GM21786 (cell line): ENCODE measurements around the gene MYO10.
"Not testable (repeated sequence)": the region's sequence is repeated elsewhere in the genome, so short reads cannot be mapped to it uniquely, and the experiment has no call there.

Experiments used
- ATAC-seq: cut with Tn5 transposase; IDR thresholded peaks from one replicate; pipeline ENCODE4 v1.9.1; 2021; ENCODE audit not compliant: unreplicated experiment

The MYO10 gene

GRCh38 chr5:16865151-16865550, 70.9 kb downstream of the MYO10 start:
- ATAC-seq = no peak

GRCh38 chr5:16864631-16865131, 71.4 kb downstream of the MYO10 start:
- no peak for ATAC-seq

GRCh38 chr5:16863469-16863946, 72.6 kb downstream of the MYO10 start:
- no peak for ATAC-seq

DNA sequence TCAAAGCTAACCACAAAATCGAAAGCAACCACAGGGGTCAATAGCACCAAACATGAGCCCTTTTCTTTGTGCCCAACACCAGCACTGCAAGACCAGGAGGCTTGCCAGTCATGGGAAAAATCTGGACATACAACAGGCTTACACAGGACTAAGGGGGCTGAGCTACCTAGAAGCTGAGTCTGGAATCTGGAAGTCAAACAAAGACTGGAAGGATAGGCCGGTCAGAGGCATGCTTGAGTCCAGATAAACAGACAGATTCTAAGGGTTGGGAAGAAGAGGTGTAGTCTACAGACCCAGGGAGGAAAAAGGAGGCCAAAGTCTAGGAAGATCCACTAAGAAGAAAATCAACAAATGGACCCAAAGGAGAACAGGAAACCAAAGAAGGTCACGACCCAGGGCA, 73.3 kb downstream of the MYO10 start:
- no peak for ATAC-seq

DNA sequence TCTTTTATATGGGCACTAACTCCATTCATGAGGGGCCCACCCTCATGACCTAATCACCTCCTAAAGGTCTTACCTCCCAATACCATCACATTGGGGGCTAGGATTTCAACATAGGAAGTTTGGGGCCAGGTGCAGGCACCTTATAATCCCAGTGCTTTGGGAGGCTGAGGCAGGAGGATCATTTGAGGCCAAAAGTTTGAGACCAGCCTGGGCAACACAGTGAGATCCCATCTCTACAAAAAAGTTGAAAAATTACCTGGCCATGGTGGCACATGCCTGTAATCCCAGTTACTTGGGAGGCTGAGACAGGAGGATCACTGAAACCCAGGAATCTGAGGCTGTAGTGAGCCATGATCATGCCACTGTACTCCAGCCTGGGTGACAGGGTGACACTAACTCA, 76.7 kb downstream of the MYO10 start:
- ATAC-seq = no peak

GRCh38 chr5:16858151-16858550, 77.9 kb downstream of the MYO10 start:
- no peak for ATAC-seq

DNA sequence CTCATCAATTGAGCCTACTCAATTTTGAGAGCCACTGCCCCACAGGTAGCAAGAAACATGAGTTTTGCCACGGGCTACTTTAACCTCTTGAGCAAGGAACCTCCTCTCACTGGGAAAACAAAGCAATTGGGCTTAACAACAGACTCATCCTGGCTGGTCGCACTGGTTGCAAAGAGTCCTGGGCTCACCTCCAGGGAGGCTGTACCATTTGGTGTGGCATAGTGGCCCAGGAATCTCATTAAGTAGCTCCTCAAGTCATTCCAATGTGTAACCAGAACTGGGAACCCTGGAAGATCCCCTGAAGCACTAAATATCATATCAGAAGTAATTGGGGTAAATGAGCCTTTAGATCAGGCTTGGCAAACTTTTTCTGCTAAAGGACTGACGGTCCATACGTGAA, 78.5 kb downstream of the MYO10 start:
- ATAC-seq = no peak

DNA sequence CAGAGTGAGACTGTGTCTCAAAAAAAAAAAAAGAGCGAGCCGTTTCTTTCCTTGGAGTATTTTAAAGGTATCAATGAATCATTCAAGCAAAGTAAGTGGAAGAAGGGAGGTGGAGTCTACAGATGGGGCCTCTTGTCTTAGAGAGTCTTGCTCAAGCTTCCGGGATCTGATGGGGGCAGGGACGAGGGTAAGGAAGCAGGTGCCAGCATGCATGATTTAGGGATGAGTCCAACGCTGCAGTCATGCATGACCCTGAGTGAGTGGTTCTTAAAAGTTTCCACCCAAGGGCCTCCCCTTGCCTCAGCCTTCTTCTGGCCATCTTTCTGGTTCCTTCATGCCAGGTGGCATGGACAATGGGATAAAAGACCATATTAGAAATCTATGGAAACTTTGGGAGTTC, 79.6 kb downstream of the MYO10 start:
- ATAC-seq = no peak

DNA sequence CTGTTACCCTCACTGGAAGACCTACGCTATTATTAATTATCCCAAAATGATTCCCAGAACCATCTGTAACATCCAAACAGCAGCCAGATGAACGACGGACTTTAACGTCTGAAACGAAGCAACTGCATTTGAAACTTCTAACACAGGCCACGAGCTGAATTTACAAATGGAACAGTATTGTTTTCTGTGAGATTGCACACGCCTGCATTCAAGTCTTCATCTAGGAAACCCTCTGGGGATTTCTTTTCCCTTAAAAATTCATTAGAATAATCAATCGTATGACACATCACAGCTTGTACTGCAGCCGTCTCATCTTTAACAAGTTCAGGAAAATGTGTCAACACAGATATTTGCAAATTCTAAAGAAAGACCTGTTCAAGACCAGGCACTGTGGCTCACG, 80.2 kb downstream of the MYO10 start:
- ATAC-seq = no peak

GRCh38 chr5:16855485-16855884, 80.6 kb downstream of the MYO10 start:
- no peak for ATAC-seq

DNA sequence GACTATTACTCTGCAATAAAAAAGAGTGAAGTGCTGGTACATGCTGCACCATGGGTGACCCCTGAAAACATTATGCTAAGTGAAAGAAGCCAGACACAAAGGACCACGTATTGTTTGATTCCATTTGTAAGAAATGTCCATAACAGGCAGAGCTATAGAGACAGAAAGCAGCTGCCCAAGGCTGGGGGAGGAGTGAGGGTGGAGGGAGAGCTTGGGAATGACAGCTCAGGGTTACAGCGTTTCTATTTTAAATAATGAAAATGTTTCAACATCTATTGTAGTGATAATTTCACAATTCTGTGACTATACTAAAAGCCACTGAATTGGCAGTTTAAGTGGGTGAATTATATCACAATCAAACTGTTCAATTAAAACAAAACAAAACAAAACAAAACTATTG, 81.7 kb downstream of the MYO10 start:
- no peak for ATAC-seq

GRCh38 chr5:16853518-16853917, 82.6 kb downstream of the MYO10 start:
- ATAC-seq = no peak

DNA sequence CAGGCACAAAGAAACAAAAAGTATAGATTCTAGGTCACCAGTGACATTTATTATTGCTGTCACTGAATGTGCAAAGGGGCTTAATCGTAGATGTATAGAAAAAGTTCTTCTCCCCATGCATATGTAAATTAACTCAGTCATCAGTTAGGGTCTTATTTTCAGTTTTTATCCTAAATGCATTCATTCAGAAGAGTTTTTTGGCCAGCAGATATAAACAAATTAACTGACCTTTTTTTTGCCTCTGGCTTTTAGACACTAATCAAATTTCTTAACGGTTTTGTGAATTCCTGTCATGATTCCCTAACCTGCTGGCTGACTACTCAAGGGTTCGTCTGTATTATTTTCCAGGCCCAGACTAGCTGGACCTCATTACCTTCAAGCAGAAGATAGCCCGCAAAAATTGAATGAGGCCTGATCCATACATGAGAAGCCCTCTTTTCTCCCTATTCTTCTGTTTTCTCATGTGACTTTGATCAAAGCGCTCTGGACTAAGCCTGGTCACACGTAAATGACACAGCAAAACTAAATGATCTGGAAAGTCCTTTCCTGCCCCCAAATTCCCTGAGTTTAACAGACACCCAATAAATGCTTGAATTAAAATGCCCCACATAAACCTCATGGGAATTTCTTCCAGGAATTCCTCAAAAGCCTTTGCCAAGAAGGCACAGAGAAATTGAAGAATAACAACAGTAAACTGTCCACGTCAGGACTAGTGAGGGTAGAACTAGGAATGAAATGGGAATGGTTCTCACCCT, 83.7 kb downstream of the MYO10 start:
- ATAC-seq = no peak

- ATAC-seq = no peak
These were observed 86.3 kb downstream of the MYO10 start for GRCh38 chr5:16849775-16850174.

DNA sequence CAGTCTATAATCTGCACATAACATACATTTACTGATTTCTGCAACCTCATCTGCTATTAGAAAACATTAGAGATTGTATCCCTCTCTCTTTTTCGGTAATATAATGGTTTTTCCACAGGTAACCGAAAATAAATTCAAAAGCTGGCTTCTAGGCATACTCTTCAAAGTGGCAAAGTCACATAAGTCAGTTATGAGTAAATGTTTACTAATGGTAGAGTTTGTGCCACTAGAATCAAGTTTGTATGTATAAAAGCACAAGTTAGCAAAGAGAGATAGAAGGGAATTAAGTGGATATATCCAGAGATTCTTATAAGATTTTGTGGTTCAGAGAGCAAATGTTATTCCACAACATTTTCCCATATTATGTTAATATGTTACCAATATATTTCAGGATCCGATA, 86.9 kb downstream of the MYO10 start:
- ATAC-seq = no peak

GRCh38 chr5:16844952-16845351, 91.1 kb downstream of the MYO10 start:
- ATAC-seq = no peak

GRCh38 chr5:16842896-16843295, 93.2 kb downstream of the MYO10 start:
- ATAC-seq = no peak

- ATAC-seq = no peak
These were observed 94.7 kb downstream of the MYO10 start for GRCh38 chr5:16841416-16841815.

DNA sequence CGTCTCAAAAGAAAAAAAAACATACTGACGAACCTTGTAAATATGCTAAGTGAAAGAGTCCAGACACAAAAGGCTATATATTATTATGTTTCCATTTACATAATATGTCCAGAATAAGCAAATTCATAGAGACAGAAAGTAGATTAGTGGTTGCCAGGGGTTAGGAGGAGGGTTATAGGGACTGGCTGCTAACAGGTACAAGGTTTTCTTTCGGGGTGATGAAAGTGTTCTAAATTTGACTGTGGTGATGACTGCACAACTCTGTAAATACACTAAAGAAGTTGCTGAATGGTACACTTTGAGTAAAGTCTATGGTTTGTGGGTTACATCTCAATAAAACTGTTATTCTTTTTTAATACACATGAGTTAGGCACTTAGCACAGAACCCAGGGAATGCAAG, 98.8 kb downstream of the MYO10 start:
- no peak for ATAC-seq

GRCh38 chr5:16834029-16834428, 102.1 kb downstream of the MYO10 start:
- no peak for ATAC-seq

DNA sequence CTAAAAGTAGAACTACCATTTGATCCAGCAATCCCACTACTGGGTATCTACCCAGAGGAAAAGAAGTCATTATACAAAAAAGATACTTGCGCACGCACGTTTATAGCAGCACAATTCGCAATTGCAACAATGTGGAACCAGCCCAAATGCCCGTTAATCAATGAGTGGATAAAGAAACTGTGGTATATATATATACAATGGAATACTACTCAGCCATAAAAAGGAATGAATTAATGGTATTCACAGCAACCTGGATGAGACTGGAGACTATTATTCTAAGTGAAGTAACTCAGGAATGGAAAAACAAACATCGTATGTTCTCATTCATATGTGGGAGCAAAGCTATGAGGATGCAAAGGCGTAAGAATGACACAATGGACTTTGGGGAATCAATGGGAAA, 104.8 kb downstream of the MYO10 start:
- not testable (repeated sequence) for ATAC-seq

DNA sequence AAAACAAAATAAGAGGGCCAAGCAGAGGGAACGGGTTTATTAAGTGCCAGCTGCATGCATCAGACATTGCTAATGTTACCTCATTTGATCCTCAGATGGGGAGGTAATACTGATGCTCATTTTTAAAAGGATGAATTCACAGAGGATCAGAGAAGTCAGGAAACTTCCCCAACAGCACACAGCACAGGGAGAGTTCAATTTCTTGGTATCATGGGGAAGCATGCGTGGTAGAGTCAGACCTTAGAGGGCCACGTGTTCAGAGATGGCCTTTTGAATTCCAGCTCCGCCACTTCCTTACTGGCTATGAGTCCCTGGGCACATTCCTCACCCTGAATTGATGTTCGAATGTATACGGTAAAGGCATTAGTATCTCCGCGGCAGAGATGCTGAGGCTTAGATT, 108.3 kb downstream of the MYO10 start:
- ATAC-seq = no peak
